HG03025 (cell line): ENCODE data around the gene FYB2.
"Not testable (repeated sequence)": the region's sequence is repeated elsewhere in the genome, so short reads cannot be mapped to it uniquely, and the experiment has no call there.

Experiments
- ATAC-seq: cut with Tn5 transposase; IDR thresholded peaks from one replicate; pipeline ENCODE4 v1.9.1; 2021; ENCODE audit warnings: mild to moderate bottlenecking, moderate library complexity; ENCODE audit not compliant: unreplicated experiment, low FRiP score

Gene FYB2

DNA sequence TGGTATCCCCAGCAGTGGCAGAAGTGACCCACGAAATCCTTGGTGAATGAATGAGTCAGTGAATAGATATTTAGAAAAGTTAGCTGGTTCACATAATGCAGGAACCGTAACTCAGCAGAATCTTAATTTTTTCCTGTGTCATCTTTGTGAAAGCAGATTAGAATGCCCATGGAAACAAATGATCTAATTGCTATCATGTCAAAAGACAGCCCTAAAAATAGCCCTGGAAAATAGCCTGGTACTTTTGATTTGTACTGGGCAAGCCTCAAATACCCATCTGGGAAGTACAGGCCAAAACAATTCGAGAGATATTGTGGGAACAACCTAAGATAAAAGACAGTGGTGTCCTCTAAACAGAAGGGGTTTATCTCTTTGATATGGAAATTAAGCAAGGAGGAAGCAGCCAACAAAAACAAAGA lies 21.1 kb downstream of the FYB2 start:
- no peak for ATAC-seq

DNA sequence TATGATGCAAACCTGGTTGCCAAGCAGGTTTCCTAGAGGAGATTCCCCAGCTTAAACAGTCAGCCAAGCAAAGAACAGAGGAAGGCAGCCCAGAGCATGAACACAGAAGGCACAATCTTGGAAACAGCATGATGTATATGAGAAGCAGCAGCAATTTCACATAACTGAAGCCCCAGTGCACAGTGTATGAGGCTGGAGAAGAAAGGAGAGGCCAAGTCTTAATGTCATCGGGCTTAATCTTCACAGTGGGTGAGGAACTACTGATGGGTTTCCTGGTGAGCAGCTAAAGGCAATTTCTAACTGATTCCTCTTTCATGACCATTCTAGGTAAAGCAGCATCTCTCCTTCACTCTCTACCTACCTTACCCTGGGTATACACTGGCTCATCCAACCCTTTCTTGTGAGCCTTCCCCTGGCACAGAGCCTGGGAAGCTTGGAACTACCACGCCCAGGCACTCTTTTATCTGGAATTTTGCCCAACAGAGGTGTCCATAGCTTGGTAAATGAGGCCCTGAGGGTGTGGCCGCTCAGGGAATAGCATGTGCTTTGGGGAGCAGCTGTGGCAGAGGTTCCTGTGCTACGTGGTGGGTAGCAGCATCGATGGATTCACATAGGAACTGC lies 22.0 kb downstream of the FYB2 start:
- ATAC-seq = no peak

DNA sequence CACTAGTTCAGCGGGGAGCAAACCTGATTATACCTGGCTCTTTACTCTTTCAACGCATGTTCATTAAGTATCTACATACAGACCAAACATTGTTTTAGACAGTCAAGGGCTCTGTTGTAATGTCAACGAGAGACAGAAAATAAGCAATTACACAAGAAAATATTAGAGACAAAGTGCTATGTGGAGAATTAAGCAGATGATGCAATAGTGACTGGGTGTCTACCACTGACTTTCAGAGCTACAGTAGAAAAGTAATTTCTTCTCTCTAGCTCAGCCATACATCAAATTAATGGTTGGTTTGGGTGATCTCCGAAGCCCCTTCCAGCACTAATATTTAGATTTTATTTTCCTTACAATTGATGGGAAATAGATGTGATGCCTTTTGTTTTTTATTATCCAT lies 23.3 kb downstream of the FYB2 start:
- no peak for ATAC-seq

DNA sequence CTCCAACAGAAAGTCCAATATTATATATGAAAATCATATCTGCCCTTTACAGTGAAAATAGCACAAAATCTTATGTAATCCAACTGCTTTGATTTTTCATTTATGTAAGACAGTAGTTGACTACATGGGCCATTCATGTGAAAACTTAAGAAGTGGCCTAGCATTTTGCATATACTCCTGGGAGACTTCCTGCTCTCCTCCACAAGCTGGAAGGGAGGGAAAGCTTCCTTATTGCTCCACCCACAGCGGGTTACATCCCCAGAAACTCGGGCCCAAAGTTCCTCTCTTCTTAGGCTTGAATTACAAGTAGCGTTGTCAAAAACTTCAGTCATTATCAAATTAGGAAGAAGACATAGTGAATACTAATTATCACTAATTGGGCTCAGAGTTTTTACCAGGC lies 29.2 kb downstream of the FYB2 start:
- ATAC-seq = no peak

DNA sequence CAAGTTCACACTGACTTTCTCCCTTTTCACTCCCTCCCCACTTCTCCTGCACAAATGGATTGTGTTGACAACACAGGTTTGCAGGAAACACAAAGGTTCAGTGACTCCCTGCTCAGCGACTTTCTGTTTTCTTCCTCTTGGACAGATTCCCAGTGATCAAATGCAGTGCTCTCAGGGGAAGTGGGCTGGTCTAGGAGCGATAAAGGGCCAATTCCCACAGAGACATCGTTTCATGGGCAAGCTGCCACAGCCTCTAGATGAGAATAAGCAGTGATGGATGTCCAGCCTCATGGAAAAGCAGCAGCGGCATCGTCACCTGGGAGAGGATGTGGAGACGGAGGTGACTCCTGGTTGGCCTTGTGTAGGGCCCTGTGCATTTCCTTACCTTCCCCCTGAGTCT lies 30.6 kb downstream of the FYB2 start:
- no peak for ATAC-seq

DNA sequence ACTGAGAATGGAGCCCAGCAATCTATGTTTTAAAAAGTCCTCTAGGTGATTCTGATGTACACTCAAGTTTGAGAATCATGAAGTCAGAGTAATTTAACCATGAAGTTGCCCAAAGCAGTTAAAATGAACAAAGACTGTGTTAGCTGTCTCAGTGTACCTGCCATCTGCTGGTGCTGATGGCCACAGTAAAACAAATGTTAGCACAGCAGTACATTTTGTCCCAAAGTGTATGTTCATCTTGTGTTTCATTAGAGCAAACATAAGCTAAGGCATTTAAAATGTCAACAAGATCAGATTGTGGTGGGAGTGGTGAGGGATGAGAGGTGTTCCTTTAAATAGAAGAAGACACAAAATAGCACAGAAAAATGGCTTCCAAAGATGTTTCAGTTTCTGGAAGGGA lies 31.1 kb downstream of the FYB2 start:
- ATAC-seq = no peak

DNA sequence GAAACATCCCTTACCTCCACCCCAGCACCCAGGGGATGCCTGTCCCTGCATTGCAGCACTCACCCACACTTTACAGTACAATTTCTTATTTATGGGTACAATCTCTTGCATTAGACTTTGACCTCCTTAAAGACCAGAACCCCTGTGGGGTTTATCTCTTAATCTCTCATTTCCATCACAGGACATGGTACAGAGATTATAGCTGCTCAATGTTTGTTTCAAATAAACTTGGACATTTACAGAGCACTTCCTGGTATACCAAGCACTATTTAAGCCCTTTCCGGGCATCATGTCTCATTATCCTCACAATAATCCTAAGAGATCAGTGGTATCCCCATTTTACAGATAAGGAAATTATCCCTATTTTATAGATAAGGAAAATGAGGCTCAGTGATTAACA lies 31.9 kb downstream of the FYB2 start:
- ATAC-seq = no peak

DNA sequence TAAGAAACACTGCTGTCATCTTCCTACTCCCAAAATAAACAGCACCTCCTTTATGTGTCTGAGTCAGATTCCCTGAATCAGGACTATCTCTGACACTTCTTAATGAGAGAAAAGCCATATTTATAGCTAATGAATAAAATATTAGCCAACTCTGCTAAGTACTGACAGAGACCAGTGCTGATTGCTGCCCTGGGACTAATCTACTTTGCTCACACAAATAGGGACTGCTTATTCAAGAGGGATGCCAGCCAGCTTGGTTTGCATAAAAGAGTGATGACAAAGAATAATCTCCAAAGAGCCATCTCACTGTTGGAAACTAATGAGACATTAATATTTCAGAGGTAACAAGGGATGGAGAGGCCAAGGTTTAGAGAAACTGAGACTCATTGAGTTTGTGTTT lies 36.4 kb downstream of the FYB2 start:
- ATAC-seq = no peak

DNA sequence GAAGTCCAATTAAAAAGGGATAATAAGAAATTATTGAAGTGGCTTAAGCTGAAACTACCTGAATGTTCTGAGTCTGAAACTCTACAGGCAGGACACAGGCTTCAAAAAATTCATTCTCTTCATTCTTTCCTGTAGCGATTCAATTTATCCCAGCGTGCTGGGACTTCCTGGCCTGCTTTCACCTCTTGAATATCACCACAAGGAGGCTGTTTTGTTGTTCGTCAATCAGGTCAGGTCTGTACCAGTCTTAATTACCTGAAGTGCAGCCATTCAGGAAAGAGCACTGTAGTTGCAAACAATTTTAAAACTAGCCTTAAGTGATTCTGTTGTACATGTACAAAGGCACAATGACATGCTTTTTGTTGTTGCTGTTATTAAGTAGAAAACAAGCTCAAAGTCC lies 38.4 kb downstream of the FYB2 start:
- no peak for ATAC-seq

DNA sequence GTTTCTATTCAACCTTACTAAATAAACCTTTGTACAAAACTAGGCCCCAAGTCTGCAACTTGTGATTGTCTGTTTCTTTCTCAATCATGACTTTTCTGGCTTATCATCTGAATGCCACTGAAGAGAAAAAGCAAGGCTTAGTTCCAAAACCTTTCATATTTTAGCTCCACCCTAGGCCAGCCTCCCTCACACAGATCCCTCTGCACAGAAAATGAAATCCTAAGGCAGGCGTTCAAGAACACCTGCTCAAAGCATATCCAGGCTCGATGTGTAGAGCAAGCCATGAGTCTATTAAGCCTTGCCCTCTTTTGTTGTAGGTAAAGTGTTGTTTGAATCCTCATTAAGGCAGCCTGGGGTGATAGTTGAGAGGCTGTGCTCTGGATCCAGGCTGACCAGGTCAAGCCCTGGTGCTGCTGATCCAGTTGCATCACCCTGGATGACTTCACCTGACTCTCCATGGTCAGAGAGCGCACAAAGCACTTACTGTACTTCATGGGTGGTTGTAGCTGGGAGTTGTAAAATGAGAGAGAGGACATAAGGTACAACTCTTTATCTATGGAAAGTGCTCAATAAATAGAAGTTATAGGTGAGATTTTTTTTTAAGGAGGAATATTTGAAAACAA lies 39.0 kb downstream of the FYB2 start:
- no peak for ATAC-seq

DNA sequence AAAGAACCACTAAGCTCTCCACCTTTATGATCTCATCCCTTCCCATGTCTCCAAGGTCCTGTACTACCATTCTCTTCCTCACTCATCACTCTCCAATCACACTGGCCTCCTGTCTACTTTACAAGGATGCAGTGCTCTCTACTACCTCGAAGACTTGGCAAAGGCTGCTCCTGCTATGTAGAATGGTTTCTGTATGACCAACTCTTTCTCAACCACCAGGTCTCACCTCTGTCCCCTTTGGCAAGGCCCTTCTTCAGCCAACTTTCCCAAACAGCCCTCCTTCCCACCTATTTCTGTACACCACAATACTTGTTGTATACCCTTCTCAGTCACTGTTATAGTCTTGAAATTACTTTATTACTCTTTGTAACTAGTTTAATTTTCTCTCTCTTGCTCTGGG lies 41.2 kb downstream of the FYB2 start:
- ATAC-seq = no peak

DNA sequence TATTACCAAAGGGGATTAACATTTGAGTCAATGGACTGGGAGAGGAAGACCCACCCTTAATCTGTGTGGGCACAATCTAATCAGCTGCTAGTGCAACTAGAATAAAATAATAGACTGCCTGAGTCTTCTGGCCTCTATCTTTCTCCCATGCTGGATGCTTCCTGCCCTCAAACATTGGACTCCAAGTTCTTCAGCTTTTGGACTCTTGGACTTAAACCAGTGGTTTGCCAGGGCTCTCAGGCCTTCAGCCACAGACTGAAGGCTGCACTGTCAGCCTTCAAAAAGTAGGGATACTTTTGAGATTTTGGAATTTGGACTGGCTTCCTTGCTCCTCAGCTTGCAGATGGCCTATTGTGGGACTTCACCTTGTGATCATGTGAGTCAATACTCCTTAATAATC lies 44.5 kb downstream of the FYB2 start:
- ATAC-seq = not testable (repeated sequence)

DNA sequence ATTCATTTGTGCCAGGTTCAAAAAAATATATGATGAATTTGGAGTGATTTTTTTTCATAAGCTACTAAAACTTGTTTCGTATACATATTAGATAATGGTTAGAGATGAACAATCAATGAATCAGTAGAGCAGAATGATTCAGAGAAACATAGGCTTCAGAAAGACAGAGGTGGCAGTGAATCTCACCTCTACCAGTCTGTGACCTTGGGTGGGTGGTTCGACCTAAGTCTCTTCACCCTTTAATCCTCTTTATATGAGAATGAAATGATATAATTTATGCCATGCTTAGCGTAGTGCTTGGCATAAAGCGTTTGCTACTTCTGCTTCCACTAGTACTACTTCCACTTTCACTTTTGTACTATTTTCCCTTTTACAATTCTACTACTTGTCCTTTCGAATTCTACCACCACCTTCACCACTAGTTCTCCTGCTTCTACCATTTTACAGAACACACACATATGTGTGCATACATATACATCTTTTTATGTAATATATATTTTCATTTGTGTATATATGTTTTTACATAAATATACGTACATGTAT lies 45.1 kb downstream of the FYB2 start:
- ATAC-seq = no peak

DNA sequence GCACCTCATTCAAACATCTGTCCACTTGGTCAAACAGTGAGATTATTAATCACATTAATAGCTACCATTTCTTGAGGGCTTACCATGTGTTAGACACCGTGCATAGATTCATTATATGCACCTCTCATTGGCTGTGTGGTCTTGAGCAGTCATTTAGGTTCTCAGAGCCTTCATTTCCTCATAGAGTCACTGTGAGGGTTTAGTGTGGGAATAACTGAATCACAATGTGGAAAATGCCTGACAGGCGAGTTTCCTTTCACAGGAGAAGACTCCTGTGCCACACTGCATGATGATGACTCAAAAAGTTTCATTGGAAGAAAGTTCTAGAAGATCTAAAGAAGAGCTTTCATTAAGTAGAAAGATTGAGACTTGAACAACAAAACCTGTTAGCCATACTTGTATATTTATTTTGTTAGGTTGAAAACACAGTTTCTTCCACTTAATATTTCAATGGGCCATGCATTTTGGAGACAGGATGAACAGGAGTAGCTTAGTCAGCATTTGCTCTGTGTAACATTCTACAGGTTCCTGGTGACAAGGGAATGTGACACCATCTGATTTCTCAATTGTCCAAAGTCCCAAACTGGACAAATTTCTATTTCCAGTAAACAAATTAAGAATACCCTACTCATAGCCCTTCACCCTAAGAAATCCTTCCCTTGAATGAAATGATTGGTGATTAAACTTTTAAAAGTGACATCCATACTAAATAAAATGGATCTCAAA lies 45.7 kb downstream of the FYB2 start:
- no peak for ATAC-seq

DNA sequence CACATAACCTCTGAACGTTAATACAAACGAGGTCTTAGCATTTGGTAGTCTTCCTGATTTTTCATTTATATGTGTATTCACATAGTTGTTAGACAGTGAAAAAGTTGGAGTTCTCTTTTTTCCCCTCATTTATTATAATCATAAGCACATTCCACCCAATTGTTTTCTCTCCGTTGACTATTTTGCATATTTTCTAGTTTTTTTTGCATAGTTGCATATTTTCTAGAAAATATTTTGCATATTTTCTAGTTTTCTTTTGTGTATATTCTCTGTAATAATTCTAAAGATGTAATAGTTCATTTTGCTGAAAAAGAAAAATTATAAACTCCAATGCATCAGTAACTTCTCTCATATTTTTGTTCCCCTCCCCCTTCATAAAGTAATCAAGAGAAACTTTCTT lies 47.5 kb downstream of the FYB2 start:
- no peak for ATAC-seq

DNA sequence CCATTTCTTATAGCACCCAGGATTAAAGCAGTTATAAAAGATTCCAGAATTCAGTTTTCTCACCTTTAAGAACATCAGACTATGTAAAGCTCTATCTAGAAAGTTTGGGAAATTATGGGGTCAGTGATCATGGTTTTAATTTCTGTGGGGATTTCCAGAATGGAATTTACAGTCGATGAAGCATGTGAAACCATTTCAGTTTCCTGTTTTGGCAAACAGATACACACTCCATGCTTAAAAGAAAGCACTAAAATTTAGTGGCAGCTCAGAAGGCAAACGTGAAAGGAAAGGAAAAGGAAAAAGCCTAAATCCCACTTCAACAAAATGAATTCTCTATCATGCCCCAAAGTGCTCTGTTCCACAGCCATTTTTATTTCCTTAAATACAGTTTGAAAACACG lies 60.4 kb downstream of the FYB2 start:
- no peak for ATAC-seq

DNA sequence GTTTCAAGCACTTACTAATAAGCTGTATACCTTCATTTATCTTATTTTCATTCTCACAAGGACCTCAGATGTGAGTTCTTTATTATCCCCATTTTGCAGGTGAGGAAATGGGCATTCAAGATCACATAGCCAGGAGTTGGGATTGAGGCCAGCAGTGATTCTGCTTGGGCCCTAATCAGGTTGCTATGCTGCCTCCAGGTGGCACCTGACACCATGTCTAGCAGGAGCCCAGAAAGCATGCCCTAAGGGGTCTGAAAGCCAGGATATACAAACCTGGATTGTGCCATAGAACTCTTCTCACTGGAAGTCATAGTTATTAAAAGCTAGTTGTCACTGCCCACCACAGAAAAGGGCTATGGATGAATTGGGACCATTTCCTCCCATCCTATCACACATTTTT lies 61.1 kb downstream of the FYB2 start:
- no peak for ATAC-seq

DNA sequence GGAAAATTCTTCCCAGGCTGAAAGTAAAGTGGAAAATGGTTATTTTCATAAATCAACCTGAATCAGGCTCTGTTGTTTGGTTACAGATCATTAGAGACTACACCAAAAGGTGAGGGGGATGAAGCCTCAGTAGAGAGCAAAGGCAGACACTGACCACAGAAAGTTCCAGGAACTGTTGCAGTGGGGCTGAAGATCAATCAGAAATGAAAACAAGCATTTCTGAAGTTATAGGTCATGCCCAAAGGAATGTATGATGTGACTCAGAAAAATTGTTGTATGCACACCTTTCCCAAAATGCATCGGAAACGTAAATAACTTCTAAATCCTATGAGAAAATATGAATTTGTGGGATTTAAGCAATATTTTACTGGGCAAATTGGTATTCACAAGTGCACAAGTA lies 63.3 kb downstream of the FYB2 start:
- ATAC-seq = no peak

DNA sequence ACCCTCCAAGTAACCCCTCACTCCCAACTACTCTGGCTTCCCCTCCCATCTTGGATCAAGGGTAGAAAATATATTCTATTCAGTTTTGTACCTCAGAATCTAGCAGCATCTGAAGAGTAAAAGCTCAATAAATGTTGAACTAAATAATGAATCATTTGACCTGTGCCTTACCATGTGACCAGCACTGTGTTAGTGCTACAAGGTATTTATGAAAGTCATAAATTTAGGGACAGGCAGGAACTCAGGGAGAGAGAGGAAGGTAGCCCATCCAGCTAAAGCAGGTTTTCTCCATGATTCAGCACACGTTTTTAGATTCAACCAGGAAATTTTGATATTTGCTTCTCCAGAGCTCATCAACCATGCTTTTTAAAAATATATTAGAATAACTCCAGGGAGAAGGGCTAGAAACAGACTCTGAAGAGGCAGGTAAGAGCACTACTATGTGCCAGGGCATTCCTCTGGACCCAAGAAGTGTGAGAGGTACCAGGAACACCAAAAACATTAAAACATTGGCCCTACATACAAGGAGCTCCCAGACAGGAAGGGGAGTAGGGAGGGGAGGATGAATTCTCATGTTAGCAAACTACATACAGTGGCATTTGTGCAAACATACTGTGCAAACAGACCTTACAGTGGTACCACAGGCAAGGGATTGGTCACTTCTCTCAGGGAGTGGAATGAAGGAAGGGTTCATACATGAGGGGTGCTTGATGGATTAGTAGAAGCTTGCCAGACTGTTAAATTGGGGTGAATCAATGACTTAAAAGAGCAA lies 64.3 kb downstream of the FYB2 start:
- ATAC-seq = no peak

DNA sequence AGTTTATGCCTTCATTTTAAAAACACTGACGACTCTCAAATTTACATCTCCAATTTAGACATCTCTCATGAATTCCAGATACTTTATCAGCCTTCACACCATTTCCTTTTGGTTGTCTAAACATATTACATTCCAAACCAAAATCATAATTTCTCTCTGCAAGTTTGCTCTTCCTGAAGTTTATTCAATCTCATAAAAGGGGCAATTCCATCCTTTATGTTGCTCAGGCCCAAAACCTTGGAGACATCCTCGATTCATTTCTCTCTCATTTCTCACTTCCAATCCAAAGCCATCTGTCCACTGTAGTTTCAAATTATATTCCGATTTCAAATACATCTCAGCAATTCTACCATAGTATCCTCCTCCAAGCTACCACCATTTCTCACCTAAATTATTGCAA lies 74.0 kb downstream of the FYB2 start:
- ATAC-seq = no peak

DNA sequence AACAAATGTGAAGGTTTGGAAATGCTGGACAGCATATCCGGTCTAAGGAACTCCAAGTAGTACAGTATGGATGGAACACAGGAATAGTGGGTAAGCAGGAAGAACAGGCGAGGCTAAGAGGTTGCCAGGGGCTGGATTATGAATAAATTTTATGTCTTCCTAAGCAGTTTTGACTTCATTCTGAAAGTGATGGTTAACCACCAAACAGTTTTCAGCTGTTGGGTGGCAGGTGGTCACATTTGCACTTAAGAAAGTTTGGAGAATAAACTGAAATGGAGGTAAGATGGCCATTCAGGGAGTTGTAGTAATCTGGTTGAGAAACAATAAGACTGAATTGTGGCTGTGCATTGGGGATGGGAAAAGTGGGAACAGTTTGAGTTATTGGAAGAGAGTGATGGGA lies 90.2 kb downstream of the FYB2 start:
- no peak for ATAC-seq
